Measurements from ENCODE around the gene ITGB2.

Gene ITGB2

GRCh38 chr21:44910229-44911067 lies 10.3 kb downstream of the ITGB2 start:
- DNase-seq (ENCODE audit: low spot score), result no peak

- DNase-seq (ENCODE audit: low spot score), result no peak
Observed at GRCh38 chr21:44909719-44910118, 11.0 kb downstream of the ITGB2 start.

- DNase-seq (ENCODE audit: low spot score), result no peak
Observed at GRCh38 chr21:44908908-44909307, 11.8 kb downstream of the ITGB2 start.

- DNase-seq (ENCODE audit: low spot score), result no peak
Observed at GRCh38 chr21:44907966-44908895, 12.5 kb downstream of the ITGB2 start.

GRCh38 chr21:44907225-44907965 lies 13.3 kb downstream of the ITGB2 start:
- DNase-seq (ENCODE audit: low spot score), result no peak

GRCh38 chr21:44905728-44906090 lies 15.0 kb downstream of the ITGB2 start:
- DNase-seq (ENCODE audit: low spot score), result no peak

- DNase-seq (ENCODE audit: low spot score), result no peak
Observed at GRCh38 chr21:44905016-44905727, 15.5 kb downstream of the ITGB2 start.

- no peak for DNase-seq (ENCODE audit: low spot score)
Observed at GRCh38 chr21:44904141-44904923, 16.4 kb downstream of the ITGB2 start.

- DNase-seq (ENCODE audit: low spot score), result no peak
Observed at GRCh38 chr21:44903689-44904088, 17.0 kb downstream of the ITGB2 start.

GRCh38 chr21:44903050-44903685 lies 17.5 kb downstream of the ITGB2 start:
- no peak for DNase-seq (ENCODE audit: low spot score)

- no peak for DNase-seq (ENCODE audit: low spot score)
Observed at GRCh38 chr21:44902268-44903049, 18.2 kb downstream of the ITGB2 start.

- no peak for DNase-seq (ENCODE audit: low spot score)
Observed at GRCh38 chr21:44901391-44902074, 19.2 kb downstream of the ITGB2 start.

GRCh38 chr21:44900559-44901251 lies 20.0 kb downstream of the ITGB2 start:
- DNase-seq (ENCODE audit: low spot score), result no peak

- no peak for DNase-seq (ENCODE audit: low spot score)
Observed at GRCh38 chr21:44899768-44900558, 20.7 kb downstream of the ITGB2 start.

- DNase-seq (ENCODE audit: low spot score), result no peak
Observed at GRCh38 chr21:44898851-44899767, 21.6 kb downstream of the ITGB2 start.

- no peak for DNase-seq (ENCODE audit: low spot score)
Observed at GRCh38 chr21:44898011-44898488, 22.6 kb downstream of the ITGB2 start.

Data from AG08395 (cell line).